ENCODE results near the gene MEAK7. TPM values are rescaled to one million over a fixed set of nuclear protein-coding genes. Genes with fewer than 3 reads are reported as not detected.

MEAK7 gene
- total RNA-seq, 1 donor from 2014 or later = 32.3 TPM

- Mint-ChIP-seq H3K27me3 (no peaks in the 10 kb centered on the region), H3K4me1 (ENCODE audit: low read depth) (no peaks in the 10 kb centered on the region), H3K4me3 (ENCODE audit: low read depth) (no peak overlapping the region), H3K9me3 (ENCODE audit: low read depth) (peaks cover 20% of the 10 kb centered on the region), H3K27ac (no peak overlapping the region), H3K36me3 (ENCODE audit: insufficient read depth) (peaks cover 42% of the 10 kb centered on the region)
- DNase-seq (ENCODE audit: low spot score, unreplicated experiment) = no peak
- TF ChIP-seq, protein P1, sequence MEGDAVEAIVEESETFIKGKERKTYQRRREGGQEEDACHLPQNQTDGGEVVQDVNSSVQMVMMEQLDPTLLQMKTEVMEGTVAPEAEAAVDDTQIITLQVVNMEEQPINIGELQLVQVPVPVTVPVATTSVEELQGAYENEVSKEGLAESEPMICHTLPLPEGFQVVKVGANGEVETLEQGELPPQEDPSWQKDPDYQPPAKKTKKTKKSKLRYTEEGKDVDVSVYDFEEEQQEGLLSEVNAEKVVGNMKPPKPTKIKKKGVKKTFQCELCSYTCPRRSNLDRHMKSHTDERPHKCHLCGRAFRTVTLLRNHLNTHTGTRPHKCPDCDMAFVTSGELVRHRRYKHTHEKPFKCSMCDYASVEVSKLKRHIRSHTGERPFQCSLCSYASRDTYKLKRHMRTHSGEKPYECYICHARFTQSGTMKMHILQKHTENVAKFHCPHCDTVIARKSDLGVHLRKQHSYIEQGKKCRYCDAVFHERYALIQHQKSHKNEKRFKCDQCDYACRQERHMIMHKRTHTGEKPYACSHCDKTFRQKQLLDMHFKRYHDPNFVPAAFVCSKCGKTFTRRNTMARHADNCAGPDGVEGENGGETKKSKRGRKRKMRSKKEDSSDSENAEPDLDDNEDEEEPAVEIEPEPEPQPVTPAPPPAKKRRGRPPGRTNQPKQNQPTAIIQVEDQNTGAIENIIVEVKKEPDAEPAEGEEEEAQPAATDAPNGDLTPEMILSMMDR (IDR thresholded peaks at IDR 0.05; ENCODE audit: unreplicated experiment) = no peak
Observed at GRCh38 chr16:84464116-84464515, 40.3 kb downstream of the MEAK7 start.

DNA sequence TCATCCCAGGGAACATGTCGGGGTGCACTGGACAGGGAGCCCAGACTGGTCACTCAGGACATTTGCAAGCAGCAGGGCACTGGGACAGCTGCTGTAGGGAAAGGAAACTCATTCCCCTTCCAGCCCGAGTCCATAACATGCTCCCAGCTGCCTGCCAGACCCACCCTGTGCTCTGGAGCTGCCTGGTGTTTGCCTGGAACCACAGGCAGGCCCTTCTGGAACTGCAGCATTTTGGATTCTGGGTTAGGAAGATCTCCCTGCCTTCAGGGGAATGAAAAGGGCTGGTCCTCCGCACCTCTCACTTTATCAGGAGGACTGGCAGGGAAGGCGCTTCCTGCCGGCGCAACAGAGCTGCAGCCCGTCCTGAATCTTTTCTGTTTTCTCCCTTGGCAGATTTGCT is 41.2 kb downstream of the MEAK7 start:
- Mint-ChIP-seq H3K4me1 (ENCODE audit: low read depth) (no peaks in the 10 kb centered on the region), H3K27ac (no peak overlapping the region), H3K9me3 (ENCODE audit: low read depth) (peaks cover 20% of the 10 kb centered on the region), H3K4me3 (ENCODE audit: low read depth) (no peak overlapping the region), H3K27me3 (no peaks in the 10 kb centered on the region), H3K36me3 (ENCODE audit: insufficient read depth) (peaks cover 43% of the 10 kb centered on the region)
- no peak for DNase-seq (ENCODE audit: low spot score, unreplicated experiment)
- TF ChIP-seq, protein P1 (IDR thresholded peaks at IDR 0.05; ENCODE audit: unreplicated experiment) = no peak

GRCh38 chr16:84462296-84463210 is 41.9 kb downstream of the MEAK7 start:
- no peak overlapping the region for H3K4me3 Mint-ChIP-seq (ENCODE audit: low read depth)
- H3K27ac Mint-ChIP-seq = no peak overlapping the region
- H3K4me1 Mint-ChIP-seq (ENCODE audit: low read depth) = no peaks in the 10 kb centered on the region
- H3K27me3 Mint-ChIP-seq = no peaks in the 10 kb centered on the region
- H3K9me3 Mint-ChIP-seq (ENCODE audit: low read depth) = peaks cover 16% of the 10 kb centered on the region
- peak; percentile 6 for DNase-seq (ENCODE audit: low spot score, unreplicated experiment)
- H3K36me3 Mint-ChIP-seq (ENCODE audit: insufficient read depth) = peaks cover 36% of the 10 kb centered on the region
- TF ChIP-seq, protein P1 (IDR thresholded peaks at IDR 0.05; ENCODE audit: unreplicated experiment) = no peak

- H3K36me3 Mint-ChIP-seq (ENCODE audit: insufficient read depth) = peaks cover 27% of the 10 kb centered on the region
- TF ChIP-seq, protein P1 (IDR thresholded peaks at IDR 0.05; ENCODE audit: unreplicated experiment) = no peak
- no peak overlapping the region for H3K4me3 Mint-ChIP-seq (ENCODE audit: low read depth)
- H3K27me3 Mint-ChIP-seq = no peaks in the 10 kb centered on the region
- H3K9me3 Mint-ChIP-seq (ENCODE audit: low read depth) = peaks cover 9% of the 10 kb centered on the region
- no peaks in the 10 kb centered on the region for H3K4me1 Mint-ChIP-seq (ENCODE audit: low read depth)
- no peak overlapping the region for H3K27ac Mint-ChIP-seq
- peak; percentile 4 for DNase-seq (ENCODE audit: low spot score, unreplicated experiment)
Observed at GRCh38 chr16:84461413-84462295, 42.8 kb downstream of the MEAK7 start.

GRCh38 chr16:84461029-84461412 is 43.4 kb downstream of the MEAK7 start:
- Mint-ChIP-seq H3K27me3 (no peaks in the 10 kb centered on the region), H3K36me3 (ENCODE audit: insufficient read depth) (peaks cover 22% of the 10 kb centered on the region), H3K27ac (no peak overlapping the region), H3K4me1 (ENCODE audit: low read depth) (no peaks in the 10 kb centered on the region), H3K4me3 (ENCODE audit: low read depth) (no peak overlapping the region), H3K9me3 (ENCODE audit: low read depth) (peaks cover 4% of the 10 kb centered on the region)
- DNase-seq (ENCODE audit: low spot score, unreplicated experiment) = peak; percentile 4
- TF ChIP-seq, protein P1 (IDR thresholded peaks at IDR 0.05; ENCODE audit: unreplicated experiment) = no peak

Measured in progenitor cell of endocrine pancreas (in vitro differentiated cells).